ELF-1 (cell line): ENCODE results near the gene STK40.
A peak's percentile ranks its signal among the peaks of the same experiment; 100 is the strongest.

ENCODE experiments used
- DNase-seq: peaks from one replicate; pipeline ENCODE4 v3.0.0-alpha.2; 2016; ENCODE audit warnings: low read depth, low spot score

Gene STK40

DNA sequence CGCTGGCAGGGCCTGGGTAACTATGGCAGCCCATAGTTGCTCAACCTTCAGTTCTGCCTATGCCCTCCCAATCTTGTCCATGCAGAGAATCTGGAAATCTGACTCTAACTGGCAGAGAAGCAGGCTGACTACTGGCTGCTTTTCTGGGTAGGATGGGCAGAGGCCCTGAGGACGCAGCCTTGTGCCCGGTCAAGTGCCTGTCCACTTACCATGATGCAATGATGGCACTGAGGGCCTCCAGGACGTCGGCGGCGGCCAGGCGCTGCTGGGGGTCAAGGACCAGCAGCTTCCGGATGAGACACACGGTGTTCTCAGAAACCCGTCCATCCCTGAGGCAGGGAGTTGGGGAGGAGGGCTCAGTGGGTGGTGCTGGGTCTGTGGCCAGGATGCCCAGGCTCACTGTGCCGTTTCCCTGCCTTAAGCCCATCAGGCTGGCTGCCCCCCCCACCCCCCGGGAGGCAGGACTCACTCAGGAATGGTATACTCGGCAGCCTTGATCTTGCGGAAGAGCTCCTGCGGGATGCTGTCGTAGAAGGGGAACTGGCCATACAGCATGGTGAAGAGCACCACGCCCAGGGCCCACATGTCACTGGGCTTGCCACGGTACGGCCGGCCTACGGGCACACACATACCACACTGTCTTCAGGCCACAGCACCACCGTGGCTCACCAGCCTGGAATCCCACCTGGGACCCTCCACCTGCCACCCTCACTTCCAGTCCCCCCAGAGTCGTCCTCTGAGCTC is 41.9 kb downstream of the STK40 start:
- no peak for DNase-seq

DNA sequence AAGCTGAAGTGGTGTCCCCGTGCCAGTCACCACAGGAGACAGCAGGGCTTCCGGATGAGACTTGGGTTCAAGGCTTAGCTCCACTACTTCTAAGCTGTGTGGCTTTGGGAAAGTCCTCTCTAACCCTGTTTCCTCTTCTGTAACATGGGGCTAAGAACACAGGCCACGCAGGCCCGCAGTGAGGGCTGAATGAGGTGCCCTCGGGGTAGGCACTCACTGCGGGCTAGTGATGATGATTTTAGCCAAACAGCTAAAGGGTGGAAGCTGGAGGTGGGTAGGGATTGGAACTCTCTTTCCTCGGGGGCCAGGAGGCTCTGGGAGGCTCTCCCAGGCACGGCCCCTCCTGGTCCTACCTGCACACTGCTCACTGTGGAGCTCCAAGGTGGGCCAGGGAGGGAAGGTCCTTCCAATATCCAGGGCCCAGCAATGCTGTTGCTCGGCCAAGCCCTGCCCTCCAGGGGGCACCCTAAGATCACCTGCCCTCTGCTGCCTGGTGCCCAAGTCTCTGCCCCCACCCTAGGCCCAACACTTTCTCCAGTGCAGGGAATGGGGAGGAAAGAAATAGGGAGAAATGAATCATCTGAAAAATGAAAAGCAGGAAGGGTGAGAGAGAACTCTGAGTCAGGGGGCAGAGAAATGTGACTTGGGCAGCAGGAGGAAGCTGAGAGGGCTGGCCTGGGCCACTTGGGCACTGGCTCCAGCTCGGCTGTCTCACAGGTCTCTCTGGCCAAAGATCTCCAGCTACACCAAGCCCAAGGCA is 43.1 kb downstream of the STK40 start:
- peak; percentile 67 for DNase-seq

DNA sequence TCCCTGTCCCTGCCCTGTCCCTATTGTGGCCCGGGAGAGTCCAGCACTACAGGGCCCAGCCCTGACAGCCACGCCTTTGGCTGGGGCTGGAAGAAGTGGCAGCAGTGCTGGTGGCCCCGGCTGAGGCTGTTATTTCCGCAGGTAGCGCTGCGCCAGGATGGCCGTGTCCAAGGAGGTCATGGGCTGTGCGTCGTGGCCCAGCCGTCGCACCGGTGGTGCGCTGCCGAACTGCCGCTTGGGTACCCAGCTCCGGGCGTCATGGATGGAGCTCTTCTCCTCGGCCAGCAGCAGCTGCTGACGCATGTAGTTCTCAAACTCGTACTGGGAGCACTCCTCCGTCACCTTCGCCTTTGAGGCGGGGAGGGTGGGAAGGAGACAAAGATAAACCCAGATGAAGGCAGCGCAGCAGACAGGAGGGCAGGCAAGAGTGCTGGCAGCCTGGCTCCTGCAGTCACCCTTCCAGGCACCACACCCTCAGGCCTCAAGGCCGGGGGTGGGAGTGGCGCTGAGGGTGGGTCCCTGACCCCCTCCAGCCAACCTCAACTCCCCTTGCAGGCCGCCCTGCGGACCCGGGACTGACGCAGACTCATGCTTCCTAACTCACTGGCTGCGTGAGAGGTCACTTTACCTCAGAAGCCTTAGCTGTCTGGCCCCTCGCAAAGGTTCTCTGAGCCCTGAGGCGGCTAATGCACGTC is 44.0 kb downstream of the STK40 start:
- DNase-seq, result no peak

DNA sequence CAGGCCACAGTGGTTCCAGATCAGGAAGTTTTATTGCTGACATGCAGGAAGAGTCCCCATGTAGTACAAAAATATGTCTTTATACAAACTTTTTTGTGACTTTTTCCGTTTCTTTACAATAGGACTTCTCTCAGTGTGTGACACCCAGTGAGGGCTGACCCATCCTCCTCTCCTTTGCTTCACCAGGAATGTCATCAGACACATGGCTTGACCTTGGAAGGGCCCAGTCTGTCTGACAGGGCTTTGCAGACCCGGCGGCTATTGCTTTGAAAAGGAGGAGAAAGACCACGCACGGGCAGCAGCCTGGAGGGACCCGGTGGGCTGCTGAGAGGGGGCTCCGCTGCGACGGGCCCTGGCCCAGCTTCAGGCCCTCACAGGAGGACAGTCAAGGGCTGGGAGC is 46.1 kb downstream of the STK40 start:
- no peak for DNase-seq

DNA sequence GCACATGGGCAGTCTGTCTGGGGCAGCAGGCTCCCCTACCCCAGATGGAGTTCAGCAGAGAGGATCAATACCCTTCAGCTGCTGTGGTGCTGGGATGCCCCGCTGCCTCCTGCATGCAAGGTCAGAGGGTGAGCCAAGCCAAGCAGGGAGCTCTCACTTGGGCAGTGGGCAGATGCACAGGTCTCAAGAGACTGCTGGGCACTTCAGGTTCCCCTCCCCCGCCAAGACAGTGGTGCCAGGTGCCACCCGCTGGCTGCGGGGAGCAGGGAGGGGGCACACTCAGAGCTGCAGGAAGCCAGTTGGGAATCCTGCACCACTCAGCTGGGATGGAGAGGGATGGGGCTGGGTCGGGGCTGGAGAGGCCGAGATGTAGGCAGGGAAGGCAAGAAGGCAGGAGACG is 46.5 kb downstream of the STK40 start:
- no peak for DNase-seq

DNA sequence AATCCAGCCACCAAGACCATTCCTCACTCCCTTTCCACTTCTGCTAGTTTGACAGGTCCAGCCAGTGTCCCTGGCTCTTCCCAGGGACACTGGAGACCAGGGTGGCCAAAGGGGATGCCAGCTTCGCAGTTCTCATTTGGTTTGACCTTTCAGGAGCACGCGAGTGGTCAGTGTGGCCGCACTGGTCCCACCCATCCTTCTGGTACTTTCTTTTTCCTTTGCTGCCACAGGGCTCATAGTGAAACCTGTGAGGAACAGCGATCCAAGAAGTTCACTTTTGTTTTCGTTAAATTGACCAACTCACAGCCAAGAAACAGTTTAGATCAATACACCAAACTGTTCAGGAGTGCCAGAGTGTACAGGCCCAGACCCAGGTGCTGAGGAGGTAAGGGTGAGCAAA is 47.9 kb downstream of the STK40 start:
- no peak for DNase-seq

DNA sequence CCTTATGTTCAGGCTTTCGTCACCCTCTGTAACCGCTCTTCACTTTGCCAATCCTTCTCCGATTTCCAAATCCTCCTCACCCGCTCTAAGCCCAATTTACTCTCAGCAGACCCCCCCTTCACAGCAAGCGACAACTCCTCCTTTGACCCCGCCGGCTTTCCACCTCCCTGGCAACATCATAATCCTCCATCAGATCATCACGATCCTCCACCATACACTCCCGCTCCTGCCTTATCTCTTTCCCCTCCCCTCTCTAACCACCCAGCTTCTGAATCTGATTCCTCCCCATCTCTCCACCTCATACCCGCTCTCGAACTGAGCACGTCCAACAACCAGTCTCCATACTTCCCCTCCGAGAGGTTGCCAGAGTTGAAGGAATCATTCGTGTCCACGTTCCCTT is 54.8 kb downstream of the STK40 start:
- DNase-seq, result no peak

DNA sequence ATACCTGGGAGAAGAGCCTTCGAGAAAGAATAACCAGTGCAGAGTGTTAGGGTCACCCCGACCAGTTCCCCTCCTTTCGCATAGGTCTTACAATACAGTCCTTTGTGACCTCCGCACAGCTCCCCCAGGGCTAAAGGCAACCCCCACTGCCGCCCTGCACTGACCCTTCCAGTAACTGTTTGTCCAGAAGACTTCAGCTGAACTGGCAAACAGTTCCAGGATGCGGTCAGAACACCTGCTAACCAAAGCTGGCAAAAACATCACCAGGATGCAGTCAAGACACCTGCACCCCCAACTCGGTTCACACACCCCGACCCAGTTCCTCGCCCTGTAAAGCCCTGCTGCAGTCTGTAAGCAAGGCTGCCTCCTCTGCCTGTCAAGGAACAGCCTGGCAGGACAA is 55.9 kb downstream of the STK40 start:
- no peak for DNase-seq

DNA sequence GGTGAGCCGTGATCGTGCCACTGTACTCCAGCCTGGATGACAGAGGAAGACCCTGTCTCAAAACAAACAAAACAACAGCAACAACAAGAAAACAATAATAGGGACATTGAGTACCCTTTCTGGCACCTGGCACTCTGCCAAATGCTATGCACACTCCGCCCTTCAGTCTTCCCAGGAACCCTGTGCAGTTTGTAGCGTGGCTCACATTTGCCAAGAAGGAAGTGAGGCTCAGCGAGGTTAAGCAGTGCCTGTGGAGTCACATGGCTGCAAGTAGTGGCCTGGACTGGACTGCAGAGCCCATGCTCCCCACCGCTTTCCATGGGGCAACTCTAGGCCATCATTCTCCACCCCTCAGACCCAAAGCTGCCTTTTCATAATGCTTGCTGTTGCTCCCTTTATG is 57.0 kb downstream of the STK40 start:
- no peak for DNase-seq

DNA sequence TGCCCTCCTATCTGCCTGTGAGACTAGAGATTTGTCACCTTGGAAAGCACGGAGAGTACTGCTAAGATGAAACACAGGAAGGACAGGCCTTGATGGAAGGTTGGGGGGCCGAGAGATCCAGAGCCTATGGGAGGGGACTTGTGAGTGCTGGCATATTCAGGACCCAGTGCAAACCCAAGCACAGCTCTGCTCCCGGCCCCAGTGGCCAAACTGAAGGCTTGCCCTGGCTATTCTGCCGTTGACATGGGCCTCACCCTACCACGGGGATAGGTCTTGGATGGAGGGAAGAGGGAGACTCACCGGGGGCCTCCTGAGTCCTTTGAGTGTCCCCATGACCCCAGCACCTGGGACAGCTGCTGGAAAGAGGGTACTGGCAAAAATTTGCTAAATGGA is 57.6 kb downstream of the STK40 start:
- no peak for DNase-seq

DNA sequence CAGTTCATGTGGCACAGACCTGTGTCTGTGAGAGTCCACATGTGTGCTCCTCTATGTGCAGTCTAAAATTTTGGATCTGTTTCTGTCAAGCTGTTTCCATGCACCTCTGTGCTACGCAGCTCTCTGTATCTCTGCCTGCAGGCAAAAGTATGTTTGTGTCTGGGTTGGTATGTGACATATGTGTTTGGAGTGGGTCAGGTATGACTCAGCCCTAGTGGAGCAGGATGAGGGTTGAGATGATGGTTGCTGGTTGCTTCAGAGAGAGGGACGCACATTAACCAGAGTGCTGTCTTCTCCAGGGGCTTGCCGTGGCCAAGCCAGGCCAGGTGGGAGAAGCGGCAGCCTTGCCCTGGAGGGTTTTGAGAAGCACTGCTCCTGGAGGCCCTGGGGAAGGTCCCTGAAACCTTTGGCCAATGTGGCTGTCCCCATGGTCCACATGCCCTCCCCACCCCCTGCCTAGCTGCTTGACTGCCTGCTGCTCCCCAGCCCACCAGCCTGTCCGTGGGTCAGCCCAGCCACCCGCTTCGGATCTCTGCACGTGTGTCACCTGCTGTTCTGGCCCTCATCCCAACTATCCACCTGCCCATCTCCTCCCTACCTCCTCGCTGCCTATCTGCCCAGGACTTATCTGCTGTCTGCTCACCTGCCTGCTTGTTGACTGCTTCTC is 58.2 kb downstream of the STK40 start:
- no peak for DNase-seq

DNA sequence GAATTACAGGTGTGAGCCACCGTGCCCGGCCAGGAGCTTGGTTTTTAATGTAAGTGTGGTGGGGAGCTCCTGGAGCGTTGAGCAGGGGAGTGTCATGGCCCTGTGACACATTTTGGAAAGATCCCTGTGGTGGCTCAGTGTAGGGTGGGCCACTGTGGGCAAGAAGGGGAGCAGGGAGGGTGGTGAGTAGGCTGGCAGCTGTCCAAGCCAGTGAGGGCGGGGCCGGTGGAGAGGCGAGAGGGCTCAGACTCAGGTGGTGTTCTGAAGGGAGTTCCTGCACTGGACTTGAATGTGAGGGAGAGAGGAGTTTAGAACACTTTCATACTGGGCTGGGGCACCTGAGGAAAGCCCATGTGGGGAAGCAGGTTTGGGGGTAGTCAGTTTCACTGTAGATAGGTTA is 59.2 kb downstream of the STK40 start:
- no peak for DNase-seq

DNA sequence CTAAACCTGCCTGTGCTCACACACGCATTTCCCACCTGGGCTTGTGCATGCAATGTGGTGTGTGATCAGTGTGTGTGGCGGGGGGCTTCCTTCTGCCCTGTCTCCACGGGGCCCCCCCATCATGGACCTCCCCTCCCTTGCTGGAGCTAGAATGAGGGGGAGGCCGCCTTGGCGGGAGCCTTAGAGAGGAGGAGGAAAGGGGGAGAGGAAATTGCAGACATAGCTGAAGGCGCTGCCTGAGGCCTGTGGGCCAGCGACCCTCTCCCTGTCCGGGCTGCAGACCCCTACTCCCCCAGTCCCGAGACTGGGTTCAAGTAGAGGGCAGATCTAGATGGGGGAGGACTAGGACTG is 61.4 kb downstream of the STK40 start:
- peak; percentile 30 for DNase-seq

DNA sequence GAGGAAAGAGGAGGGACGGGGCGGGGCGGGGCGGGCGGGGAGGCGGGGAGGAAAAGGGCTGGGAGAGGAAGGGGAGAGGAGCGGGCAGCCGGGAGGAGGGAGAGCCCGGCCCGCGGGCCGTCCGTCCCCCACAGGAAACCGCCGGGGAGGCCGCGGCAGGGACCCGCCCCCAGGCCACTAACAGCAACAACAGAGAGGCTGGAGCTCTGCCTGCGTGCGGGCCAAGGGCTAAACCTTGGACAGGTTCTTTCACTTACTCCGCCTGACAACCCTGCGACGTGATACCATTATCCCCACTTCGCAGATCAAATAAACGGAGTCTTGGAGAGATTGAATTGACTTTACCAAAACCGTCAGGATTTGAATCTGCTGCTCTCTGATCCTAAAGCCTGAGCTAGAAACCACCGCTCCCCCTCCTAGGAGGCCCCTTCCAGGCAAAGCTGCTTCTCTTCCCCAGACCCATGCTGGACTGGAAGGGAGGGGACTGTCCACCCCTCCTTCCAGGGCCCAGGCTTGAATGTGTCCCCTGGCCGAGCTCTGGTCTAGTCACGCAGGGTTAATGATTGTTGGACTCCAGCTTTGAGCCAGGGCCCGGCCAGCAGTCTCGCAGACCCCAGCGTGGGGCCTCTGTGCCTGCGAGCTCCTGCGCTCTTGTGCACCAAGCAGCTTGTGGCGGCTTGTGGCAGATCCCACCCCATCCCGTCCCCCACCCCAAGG is 61.9 kb downstream of the STK40 start, which contains the start of gene EVA1B:
EVA1B (minus strand) TSS at position 10 of the 717 bp plus-strand sequence. CDS start 608 bp downstream, outside the sequence.
- peak; percentile 87 for DNase-seq

DNA sequence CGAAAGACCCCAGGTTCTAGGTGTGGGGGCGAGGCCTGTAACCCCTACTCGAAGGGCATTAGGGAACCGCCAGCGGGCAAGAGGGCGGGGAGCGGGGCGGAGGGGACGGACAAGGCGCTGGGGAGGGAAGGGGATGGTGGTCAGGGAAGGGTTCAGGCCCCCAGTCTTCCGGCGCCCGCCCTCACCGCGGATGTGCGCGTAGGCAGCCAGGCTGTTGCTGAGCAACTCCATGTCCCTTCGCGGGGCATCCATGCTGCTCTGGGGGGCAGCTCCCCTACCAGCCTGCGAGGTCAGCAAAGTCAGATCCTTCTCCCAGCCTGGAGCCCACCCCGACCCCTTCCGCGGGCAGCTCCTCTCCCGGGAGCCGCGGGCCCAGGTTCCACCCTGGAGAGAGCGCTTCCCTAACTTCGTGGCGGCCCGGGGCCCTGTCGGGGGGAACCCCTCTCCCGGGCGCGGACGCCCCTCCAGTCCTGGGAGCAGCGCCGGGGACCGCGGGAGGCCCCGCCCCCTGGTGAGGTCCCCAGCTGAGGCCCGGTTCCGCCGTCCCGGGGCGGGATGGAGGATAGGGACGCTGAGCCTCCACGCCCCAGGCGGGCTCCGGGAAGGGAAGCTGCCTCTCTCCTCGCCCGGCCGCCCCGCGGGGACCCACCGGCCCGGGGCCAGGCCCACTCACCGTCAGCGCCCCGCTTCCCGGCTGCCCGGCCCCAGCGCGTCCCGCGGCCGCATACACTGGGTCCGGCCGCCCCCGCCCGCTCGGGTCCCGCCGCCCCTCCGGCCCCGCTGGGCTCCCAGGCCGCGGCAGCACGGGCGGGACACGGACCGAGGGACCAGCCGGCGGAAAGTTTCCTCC is 62.7 kb downstream of the STK40 start:
- peak; percentile 46 for DNase-seq

DNA sequence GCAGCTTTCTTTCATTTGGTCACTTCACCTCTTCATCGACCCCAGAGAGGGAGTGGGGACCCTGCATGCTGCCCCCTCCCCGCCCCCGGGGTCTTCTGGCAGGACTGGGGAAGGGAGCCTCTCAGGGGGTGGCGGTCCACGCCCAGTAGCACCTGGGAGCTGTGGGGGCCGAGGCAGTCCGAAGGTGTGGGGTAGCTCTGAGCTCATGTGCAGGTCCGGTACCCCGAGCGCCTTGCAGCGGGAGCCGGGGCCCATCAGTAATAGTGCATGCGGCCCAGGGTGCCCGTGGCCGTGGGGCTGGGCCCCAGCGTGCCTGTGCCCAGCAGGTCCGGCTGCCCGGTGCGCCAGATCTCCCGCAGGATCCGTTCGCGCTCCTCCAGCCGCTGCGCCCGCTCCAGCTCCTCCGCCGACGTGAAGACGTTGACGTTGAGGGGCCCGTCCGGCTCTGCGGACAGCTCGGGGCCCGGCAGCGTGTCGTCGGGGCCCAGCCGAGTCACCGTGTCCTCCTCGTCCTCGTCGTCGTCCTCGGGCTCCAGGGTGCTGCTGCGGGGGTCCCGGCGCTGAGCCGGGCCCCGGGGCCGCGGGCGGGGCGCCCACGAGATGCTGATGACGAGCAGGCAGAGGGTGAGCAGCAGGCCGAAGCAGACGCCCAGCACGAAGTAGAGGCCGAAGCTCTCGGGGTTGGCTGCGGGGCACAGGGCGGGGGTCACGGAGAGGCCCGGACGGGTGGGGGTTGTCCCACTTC is 63.5 kb downstream of the STK40 start:
- DNase-seq, result peak; percentile 59

DNA sequence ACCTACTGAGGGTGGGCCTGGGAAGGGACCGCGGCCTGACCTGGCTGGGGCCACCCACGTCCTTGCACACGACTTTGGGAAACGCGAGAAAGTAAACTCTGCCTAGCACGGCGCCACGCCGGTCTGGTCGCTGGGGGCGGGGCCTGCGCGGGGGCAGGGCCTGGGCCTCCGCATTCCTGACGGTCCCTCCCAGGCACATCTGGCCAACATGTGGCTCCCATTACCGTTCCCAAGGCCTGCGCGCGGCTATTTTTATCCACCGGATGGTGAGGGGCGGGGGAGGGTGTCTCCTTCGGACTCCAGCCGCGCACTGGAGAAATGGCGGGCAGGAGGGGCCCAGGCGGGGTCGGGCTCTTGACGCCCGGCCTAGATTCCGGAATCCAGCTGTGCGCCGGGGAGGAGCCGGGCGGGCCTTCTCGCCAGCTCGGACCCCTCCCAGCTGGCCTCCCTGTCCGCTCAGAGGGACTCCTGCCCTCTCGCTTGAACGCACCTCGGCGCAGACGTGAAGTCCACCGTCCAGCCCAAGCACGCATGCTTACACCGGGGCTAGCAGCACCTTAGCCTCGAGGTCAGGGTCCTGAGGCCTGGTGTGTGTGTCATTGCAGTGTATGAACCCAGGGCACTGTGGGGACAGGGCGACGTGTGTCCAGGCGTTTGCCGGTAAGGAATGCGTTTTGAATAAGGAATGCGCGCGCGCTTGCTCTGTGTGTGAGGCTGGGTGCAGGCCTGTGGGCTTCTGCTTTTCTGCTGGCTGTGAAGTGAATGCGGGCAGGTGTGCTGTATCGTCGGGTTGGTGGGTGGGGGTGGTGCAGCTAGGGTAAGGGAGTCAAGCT is 64.4 kb downstream of the STK40 start:
- peak; percentile 92 for DNase-seq

DNA sequence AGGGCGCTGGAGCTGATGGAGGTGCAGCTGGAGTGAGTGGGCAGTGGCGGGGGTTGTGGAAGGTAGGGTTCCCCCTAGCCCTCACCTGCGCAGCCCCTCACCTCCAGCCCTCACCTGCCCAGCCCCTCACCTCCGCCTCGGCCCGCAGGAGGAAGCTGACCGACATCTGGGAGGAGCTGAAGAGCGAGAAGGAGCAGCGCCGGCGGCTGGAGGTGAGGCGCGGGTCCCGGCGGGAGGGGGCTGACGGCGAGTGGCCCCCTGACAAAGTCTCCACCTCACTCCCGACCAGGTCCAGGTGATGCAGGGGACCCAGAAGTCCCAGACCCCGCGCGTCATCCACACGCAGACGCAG is 65.0 kb downstream of the STK40 start:
- DNase-seq, result no peak

DNA sequence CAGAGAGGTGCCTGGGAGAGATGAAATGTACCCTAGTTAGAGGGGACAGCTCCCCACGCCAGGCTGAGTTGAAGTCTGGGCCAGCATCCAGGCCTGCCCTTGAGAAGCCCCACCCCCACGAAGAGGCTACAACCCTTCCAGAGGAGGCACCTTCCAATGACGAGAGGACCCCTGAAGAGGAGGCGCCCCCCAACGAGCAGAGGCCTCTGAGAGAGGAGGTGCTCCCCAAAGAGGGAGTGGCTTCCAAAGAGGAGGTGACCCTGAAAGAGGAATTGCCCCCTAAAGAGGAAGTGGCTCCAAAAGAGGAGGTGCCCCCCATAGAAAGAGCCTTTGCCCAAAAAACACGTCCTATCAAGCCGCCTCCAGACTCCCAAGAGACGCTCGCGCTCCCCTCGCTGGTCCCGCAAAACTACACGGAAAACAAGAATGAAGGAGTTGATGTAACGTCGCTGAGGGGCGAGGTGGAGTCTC is 65.4 kb downstream of the STK40 start:
- DNase-seq, result no peak
